Psoas muscle (tissue), 8 donors: Measurements from ENCODE around the gene NDFIP1. TPM values are rescaled to one million over a fixed set of nuclear protein-coding genes. Genes with fewer than 3 reads are reported as not detected.

Experiments used
- ATAC-seq, 4 donors: fragments of 200-7000 bp; cut with Tn5 transposase; one replicate each; pipeline ENCODE4 v1.9.1; 2020; ENCODE audit warnings: moderate library complexity in 3 of 4, mild to moderate bottlenecking in 2 of 4
- DNase-seq, 2 donors: peaks; one replicate each; pipeline ENCODE4 v3.0.0-alpha.2; 2020
- H3K27ac ChIP-seq: fragments of 200-600 bp; one replicate; pipeline ENCODE4 v1.8.0; 2022
- H3K27me3 ChIP-seq, 3 donors: fragments of 200-600 bp in 1 of 3; one replicate each; pipeline versions ENCODE4 v1.6.1 to v1.8.0; 2013 to 2022; ENCODE audit warnings: low read length in 2 of 3, mild to moderate bottlenecking in 2 of 3, moderate library complexity in 1 of 3; ENCODE audit not compliant: insufficient read depth in 3 of 3
- H3K36me3 ChIP-seq, 2 donors: fragments of 200-600 bp in 1 of 2; one replicate each; pipeline versions ENCODE4 v1.6.1 to v1.8.0; 2013 to 2022; ENCODE audit warnings: low read depth in 1 of 2, mild to moderate bottlenecking in 1 of 2, moderate library complexity in 1 of 2; ENCODE audit not compliant: insufficient read depth in 1 of 2
- H3K4me1 ChIP-seq: fragments of 200-600 bp; one replicate; pipeline ENCODE4 v1.8.0; 2022
- H3K4me3 ChIP-seq: fragments of 200-600 bp; one replicate; pipeline ENCODE4 v1.8.0; 2022; ENCODE audit warnings: mild to moderate bottlenecking
- H3K9me3 ChIP-seq: fragments of 200-600 bp; one replicate; pipeline ENCODE4 v1.8.0; 2022
- CTCF ChIP-seq: fragments of 200-600 bp; IDR thresholded peaks from one replicate; pipeline ENCODE4 v1.8.0; 2022; ENCODE audit warnings: antibody characterized with exemption
- WGBS, 3 donors: extraction: QIAGEN DNeasy Blood & Tissue Kit; methylation state at CpG; one replicate each; pipeline versions ENCODE4 v1.1.6 to v1.1.7; 2013; 5-methylcytosine and 5-hydroxymethylcytosine counted together
- intact Hi-C, 2 donors: fragments of 100-400 bp; cut with DNase I; formaldehyde crosslinking; loops; one replicate each; pipeline versions ENCODE4 v1.11.0 to v1.14.2; 2022
- polyA plus RNA-seq, 3 donors: library from polyadenylated mRNA; stranded (reverse); fragments of 200-250 nt; gene quantifications; one replicate each; pipeline ENCODE4 v1.2.3, GENCODE V29; 2013
- total RNA-seq, 4 donors: library from RNA; stranded (reverse); fragmentation: NEBNext Ultra II Directional in 2 of 4; extraction: Animal tissue kit (Norgen Biotek cat#: 25700) in 2 of 4; gene quantifications; one replicate each; pipeline versions ENCODE4 v1.2.1 to v1.2.4, GENCODE V29; 2021 to 2023
- donor health status: healthy with polysubstance abuse.
- donor health status: DM: no; HTN: no; CAD: no; lungs with moderate emphysema.
- donor health status: Bipolar disorder and iron deficiency.
- donor health status: healthy.
- donor health status: DM: yes; HTN: yes; CAD: no.
- donor health status: DM: no; HTN: no; CAD: no.
- donor health status: DM: no; HTN: no; CAD: no.
- donor health status: DM: yes; HTN: yes; CAD: no.

NDFIP1 gene
- total and polyA plus RNA-seq, 7 donors: 22.9 to 34.2 (median 31.6) TPM

GRCh38 chr5:142065273-142065672 is 43.3 kb upstream of the NDFIP1 start:
- 43 to 62% (median 47%) methylated on average over 2 of the region's 2 CpGs for WGBS, 3 donors
- no peak overlapping the region for H3K4me3 ChIP-seq
- H3K9me3 ChIP-seq: no peaks in the 10 kb centered on the region
- H3K27ac ChIP-seq: no peak overlapping the region
- ATAC-seq: no peak
- H3K4me1 ChIP-seq: peaks cover 8% of the 10 kb centered on the region
- TF ChIP-seq CTCF: no peak
- H3K36me3 ChIP-seq: no peaks in the 10 kb centered on the region
- DNase-seq: no peak
- intact Hi-C loops: no loop called here
- H3K27me3 ChIP-seq: no peaks in the 10 kb centered on the region

GRCh38 chr5:142069606-142070399 is 38.8 kb upstream of the NDFIP1 start:
- 82 to 91% (median 87%) methylated on average over 6 of the region's 6 CpGs for WGBS, 3 donors
- DNase-seq (no peak), ATAC-seq (no peak)
- Histone ChIP-seq H3K27me3 (no peaks in the 10 kb centered on the region), H3K4me1 (no peaks in the 10 kb centered on the region), H3K9me3 (no peaks in the 10 kb centered on the region), H3K36me3 (no peaks in the 10 kb centered on the region), H3K27ac (no peak overlapping the region), H3K4me3 (no peak overlapping the region)
- TF ChIP-seq CTCF: no peak
- intact Hi-C loops: no loop called here

DNA sequence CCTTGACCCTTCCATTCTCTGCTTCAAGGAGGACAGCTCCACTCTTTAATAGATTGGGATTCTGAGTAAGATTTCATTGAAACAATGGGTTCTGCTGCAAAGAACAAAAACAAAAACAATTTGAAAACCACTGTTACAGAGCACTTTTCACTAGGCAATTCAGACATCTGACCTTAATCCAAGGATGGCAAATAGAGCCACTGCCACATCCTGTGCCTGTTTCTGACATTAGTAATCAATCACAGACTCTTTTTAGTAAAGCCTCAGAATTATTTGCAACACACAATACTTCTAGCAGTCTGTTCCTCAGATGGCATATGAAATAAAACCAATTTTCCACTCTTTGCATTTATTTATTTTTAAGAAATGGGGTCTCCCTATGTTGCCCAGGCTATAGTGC is 37.8 kb upstream of the NDFIP1 start:
- Histone ChIP-seq H3K4me3 (no peak overlapping the region), H3K9me3 (no peaks in the 10 kb centered on the region), H3K4me1 (no peaks in the 10 kb centered on the region), H3K27ac (no peak overlapping the region), H3K36me3 (no peaks in the 10 kb centered on the region), H3K27me3 (no peaks in the 10 kb centered on the region)
- no peak for TF ChIP-seq CTCF
- intact Hi-C loops: no loop called here
- ATAC-seq: no peak
- no peak for DNase-seq

- H3K4me1 ChIP-seq: no peaks in the 10 kb centered on the region
- H3K36me3 ChIP-seq: no peaks in the 10 kb centered on the region
- no peak for DNase-seq
- TF ChIP-seq CTCF: no peak
- no peaks in the 10 kb centered on the region for H3K9me3 ChIP-seq
- ATAC-seq: no peak
- H3K4me3 ChIP-seq: no peak overlapping the region
- 68 to 79% (median 78%) methylated on average over 3 of the region's 3 CpGs for WGBS, 3 donors
- H3K27ac ChIP-seq: no peak overlapping the region
- intact Hi-C loops: no loop called here
- H3K27me3 ChIP-seq: no peaks in the 10 kb centered on the region
Observed at GRCh38 chr5:142072488-142072887, 36.1 kb upstream of the NDFIP1 start.
